KBM-7 (cell line): ENCODE data around the gene CDH5.
A peak's percentile ranks its signal among the peaks of the same experiment; 100 is the strongest.

Experiments used
- DNase-seq: peaks from one replicate; pipeline ENCODE4 v3.0.0-alpha.2; 2015
- in situ Hi-C: fragments of 300-500 bp; cut with MboI; formaldehyde crosslinking; loops from 2 replicates; pipeline ENCODE4 v1.14.3; 2020; ENCODE audit warnings: low sequenced_read_pairs, low pct_unique_long_range_greater_than_20kb, mixed read lengths

The CDH5 gene

DNA sequence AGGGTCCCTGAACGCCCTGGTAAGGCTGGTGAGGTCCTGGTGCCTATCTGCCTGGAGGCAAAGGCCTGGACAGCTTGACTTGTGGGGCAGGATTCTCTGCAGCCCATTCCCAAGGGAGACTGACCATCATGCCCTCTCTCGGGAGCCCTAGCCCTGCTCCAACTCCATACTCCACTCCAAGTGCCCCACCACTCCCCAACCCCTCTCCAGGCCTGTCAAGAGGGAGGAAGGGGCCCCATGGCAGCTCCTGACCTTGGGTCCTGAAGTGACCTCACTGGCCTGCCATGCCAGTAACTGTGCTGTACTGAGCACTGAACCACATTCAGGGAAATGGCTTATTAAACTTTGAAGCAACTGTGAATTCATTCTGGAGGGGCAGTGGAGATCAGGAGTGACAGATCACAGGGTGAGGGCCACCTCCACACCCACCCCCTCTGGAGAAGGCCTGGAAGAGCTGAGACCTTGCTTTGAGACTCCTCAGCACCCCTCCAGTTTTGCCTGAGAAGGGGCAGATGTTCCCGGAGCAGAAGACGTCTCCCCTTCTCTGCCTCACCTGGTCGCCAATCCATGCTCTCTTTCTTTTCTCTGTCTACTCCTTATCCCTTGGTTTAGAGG is 37.1 kb downstream of the CDH5 start:
- no peak for DNase-seq
- in situ Hi-C loops: loop anchor here (25.0 kb wide), 2 partner anchors 184 to 459 kb away; partner anchors contain the start of gene CMTM2

DNA sequence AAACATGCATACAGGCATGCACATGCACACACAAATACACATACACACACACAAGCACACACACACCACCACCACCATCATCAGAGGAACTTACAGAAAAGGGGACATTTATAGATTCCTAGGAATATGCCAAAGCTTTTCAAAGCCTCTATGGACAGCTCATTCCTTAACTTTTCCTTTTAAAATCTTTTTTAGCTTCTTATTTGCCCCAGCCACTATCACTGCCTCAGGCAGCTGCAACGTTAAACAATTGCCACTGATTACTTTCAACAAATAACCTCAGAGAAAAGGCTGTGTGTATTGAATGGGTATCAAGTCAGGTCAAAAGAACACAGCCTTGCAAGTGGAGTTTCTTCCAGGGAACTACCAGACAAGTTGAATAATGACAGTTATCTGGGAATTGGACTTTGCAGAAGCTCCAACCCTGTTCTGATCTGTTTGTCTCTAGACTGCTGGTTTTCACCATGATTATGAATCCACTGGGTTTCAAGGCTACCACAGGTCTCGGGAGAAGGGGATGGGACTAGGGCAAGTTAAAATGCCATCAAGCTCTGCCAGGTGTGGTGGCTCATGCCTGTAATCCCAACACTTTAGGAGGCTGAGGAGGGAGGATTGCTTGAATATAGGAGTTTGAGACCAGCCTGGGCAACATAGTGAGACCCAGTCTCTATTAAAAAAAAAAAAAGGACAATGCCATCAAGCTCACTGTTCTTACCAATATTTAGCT is 38.7 kb downstream of the CDH5 start:
- no peak for DNase-seq
- in situ Hi-C loops: loop anchor here (25.0 kb wide), 2 partner anchors 182 to 457 kb away; partner anchors contain the start of gene CMTM2

DNA sequence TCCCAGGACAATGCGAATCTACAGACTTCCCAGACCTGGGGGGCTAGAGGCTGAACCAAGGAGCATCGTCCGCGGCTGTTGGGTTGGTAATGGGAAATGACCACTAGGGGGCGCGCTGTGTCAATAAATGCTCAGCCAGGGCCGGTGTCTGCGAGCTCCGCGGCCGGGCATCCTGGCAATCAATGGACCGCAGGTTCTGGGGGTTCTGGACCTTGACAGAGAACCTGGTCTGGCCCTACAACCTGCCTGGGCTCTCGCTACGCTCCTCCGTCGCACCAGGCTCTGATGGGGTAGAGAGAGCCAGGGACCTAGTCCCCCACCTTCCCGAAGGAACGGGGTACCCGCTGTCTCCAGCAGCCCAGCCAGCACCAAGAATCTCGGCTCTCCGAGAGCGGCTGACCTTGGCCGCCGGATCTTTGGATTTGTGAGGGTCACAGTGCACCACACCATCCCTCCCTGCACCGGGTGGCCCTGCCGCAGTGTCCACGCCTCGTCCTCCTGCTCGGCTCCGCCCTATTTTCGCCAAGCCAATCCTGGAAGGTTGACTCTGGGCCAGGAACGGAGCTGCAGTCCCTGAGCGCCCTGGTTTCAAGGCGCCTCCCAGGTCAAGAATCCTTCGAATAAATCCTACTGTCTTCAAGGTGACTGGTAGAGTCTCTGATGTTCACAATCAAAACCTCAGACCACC is 40.2 kb downstream of the CDH5 start:
- DNase-seq: peak; percentile 81
- in situ Hi-C loops: loop anchor here (25.0 kb wide), 2 partner anchors 181 to 456 kb away; partner anchors contain the start of gene CMTM2

DNA sequence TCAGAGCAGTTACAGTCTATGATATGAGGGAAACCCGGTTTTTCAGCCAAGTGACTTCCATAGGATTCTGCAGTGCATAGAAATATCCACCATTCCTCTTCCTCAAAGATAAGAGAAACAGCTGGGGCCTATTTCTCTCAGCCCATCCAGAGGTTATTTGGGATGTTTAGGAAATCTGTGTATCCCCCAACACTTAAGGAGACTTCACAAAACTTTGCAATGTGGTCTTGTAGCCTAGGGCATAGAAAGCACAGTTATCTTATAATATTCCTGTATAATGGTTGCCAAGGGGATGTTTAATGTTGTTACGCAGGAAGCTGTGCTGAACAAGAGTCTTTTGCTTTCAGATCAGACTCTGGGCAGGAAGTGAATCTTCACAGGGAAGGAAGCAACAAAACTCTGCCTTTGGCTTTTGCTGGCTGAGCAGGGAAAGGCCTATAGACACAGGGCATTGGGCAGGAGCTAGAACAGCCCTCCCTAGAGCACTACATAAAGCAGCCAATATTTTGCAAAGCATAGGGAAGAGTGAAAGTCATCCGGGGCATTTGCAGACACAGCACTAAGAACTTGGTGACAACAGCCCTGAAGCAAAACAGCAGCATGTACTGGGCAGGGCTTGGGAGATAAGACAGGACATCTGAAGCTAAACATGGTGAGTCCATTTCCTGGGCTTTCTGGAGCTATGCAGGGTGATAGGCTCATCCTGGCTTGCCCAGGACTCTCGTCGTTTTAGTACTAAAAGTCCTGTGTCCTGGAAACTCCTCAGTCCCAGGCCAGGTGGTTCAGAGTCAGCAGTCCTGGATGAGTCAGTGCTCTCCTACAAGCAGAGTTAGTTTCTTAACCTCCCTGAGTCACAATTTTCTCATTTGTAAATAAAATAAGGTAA is 41.9 kb downstream of the CDH5 start:
- DNase-seq: peak; percentile 54
- in situ Hi-C loops: loop anchor here (25.0 kb wide), 2 partner anchors 179 to 454 kb away; partner anchors contain the start of gene CMTM2

DNA sequence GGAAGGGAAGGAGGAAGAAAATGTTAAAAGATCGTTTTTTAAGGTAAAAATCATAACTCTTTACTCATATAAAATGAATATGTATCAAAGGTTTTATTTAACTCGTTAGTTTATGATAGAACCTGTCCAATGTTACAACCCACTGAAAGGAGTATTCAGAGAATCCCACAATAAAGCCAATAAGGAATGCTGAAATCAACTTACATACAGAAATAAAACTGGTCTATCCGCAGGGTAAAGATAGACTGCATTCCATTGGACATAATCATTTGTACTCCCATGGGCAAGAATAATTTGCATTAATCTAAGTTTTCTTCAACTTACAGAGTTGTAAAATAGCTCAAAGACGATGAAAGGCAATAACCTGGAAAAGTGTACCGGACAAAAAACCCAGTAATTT is 42.7 kb downstream of the CDH5 start:
- no peak for DNase-seq
- in situ Hi-C loops: loop anchor here (25.0 kb wide), 2 partner anchors 178 to 453 kb away; partner anchors contain the start of gene CMTM2

DNA sequence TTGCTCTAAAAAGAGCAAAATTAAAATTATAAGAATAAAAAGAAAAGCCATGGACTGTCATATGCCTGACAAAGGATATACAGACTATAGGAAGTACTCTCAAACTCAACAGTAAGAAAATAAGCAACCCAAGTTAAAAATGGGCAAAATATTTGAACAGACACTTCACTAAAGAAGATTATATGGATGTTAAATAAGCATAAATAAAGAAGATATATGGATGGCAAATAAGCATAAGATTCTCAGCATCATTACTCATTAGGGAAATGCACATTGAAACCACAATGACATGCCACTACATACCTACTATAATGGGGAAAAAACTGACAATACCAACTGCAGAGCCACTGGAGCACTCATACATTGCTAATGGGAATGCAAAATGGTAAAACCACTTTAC is 45.7 kb downstream of the CDH5 start:
- no peak for DNase-seq
- in situ Hi-C loops: loop anchor here (25.0 kb wide), 2 partner anchors 175 to 450 kb away; partner anchors contain the start of gene CMTM2

DNA sequence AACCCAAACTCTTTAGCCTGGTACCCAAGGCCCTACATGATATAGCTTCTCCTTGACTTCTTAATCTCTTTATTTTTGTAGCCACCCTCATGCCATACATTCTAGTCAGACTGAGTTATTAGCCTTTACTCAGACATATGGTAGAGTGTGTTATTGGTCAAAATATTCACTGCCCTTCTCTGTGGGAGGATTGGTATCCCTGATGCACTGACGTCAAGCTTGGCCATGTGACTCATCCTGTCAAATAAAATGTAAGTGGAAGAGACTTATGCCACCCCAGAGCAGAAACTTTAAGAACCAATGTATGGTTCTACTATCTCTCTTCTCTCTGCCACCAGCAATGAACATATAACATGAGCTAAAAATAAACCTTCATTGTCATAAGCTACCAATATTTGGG is 48.4 kb downstream of the CDH5 start:
- in situ Hi-C loops: loop anchor here (25.0 kb wide), 2 partner anchors 172 to 447 kb away; partner anchors contain the start of gene CMTM2
- no peak for DNase-seq

DNA sequence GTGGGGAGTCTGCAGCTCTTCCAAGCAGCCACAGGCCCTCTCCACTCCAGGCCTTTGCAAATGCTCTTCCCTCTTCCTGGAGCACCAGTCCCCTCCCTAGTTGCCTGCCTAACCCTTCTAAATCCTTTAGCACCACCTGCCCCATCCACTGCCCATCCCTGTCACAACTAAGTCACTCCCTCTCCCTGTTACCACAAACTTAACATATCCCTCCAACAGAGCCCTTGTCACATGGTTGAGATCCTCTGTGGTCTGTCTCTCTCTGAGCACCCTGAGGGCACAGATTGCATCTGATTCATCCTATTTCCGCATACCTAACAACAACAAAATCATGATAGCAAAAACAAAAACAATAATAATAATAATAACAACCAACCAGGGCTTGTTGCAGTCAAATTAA is 49.6 kb downstream of the CDH5 start:
- in situ Hi-C loops: loop anchor here (25.0 kb wide), 2 partner anchors 171 to 446 kb away; partner anchors contain the start of gene CMTM2
- DNase-seq: no peak

DNA sequence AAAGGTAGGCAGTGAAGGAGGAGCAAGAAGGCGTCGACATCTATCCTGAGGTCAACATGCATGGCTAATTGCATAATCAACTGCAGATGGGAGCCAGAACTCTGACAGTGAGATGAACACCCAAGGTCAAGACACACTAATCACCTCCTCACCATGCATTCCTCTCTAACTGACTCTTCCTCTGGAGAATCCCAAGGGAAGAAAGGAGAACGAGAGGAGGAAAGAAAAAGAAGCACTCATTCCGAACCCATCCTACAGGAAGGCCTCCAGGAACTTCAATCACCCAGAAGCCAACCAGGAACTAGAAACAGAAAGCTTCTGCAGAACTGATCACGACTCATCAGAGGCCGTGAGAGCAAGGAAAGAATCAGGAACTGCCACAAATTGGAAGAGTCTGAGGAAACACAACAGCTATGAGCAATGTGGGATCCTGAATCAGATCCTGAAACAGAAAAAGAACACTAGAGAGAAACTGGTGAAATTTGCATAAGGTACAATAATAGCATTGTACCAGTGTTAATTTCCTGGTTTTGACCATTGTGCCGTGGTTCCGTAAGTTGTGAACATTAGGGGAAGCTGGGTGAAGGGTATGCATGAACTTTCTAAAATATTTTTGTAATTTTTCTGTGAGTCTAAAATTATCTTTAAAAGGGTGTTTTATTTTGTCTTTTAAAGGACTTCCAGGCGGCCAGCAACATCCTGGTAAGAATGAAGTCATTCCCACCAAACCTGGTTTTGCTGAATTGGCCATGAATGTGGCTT is 50.6 kb downstream of the CDH5 start:
- in situ Hi-C loops: loop anchor here (25.0 kb wide), 2 partner anchors 170 to 445 kb away; partner anchors contain the start of gene CMTM2
- no peak for DNase-seq

DNA sequence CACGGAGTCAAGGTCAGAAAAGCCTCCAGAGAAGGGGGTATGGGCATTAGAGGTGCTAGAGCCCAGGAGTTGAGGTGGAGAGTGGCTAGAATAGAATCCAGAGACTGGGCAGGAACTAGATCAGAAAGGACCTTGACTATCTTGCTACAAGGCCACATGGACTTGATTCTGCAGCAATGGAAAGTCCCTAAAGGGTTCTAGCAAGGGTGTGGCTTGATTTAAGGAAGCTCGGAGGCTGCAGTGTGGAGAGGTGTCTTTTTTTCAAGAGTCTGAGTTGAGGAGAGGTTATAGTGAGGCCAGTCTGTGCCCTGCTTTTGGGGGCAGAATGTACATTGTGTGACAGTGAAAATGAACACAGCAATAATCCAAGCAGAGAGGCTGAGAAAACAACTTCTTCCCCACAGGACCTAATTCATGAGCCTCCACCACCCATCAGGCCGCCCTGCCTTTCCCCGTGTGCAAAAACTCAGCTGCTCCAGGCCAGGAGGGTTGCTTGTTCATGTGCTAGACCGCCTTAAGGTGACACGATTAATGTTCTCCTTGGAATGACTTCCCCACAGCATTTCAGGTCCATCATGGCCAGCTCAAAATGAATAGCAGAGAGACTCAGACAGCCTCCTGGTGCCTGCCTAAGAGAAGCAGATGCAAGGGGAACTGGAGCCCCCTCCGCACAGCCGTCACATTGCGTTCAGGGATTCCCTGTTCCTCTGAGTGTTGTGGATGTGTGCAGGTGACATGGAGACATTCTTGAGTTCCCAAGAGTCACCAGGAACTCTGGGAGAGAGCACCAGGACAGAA is 51.9 kb downstream of the CDH5 start:
- no peak for DNase-seq
- in situ Hi-C loops: loop anchor here (25.0 kb wide), 2 partner anchors 169 to 444 kb away; partner anchors contain the start of gene CMTM2

DNA sequence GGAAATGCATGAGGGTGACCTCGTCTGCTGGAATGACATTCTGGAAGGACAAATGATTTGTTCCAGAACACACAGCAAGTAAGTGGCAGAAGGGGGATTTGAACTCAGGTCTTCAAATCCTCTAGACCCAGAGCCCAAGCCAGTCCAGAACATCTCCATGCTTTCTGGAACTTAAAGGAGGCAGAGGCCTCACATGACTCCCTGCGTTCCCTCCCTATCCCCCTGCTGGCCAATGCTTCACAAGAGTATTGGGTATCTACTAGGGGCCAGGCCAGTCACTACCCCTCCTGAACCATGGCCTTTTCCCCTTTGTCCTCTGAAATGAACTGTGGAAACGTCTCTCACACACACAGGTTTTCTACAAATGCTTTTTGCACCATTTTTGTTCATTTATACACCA is 53.0 kb downstream of the CDH5 start:
- in situ Hi-C loops: loop anchor here (25.0 kb wide), 2 partner anchors 168 to 443 kb away; partner anchors contain the start of gene CMTM2
- DNase-seq: no peak

DNA sequence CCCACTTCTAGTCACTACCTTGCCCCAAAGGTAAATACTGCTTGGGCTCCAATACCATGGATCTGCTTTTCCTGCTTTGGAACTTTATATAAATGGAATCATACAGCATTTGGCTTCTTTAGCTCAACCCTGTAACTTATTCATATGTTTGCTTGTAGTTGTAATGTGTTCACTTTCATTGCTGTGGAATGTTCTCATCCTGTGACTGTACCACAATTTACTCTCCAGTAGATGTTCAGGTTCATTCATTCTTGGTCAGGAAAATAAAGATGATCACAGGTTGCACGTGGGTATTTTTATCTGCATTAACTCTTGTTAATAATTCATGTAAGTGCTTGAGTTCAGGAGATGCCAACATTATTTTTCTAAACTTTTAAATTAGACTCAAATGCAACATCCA is 53.9 kb downstream of the CDH5 start:
- in situ Hi-C loops: loop anchor here (25.0 kb wide), 2 partner anchors 167 to 442 kb away; partner anchors contain the start of gene CMTM2
- no peak for DNase-seq

DNA sequence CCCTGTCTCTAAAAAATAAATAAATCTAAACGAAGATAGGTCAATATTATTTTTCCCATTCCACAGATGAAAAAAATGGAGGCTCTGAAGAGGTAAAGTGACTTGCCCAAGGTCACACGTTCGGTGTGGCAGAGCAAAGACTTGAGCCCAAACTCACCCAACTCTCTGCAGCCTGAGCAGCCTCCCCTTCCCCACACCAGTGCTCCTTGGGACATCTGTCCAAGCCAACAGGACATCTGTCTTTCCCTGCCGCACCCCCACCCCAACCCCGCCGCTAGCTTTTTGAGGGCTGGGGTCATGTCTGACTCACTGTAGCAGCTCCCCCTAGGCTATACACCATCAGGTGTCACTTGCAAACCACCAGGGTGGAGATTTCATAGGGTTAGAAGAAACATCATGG is 55.4 kb downstream of the CDH5 start:
- no peak for DNase-seq
- in situ Hi-C loops: loop anchor here (25.0 kb wide), 2 partner anchors 165 to 440 kb away; partner anchors contain the start of gene CMTM2

DNA sequence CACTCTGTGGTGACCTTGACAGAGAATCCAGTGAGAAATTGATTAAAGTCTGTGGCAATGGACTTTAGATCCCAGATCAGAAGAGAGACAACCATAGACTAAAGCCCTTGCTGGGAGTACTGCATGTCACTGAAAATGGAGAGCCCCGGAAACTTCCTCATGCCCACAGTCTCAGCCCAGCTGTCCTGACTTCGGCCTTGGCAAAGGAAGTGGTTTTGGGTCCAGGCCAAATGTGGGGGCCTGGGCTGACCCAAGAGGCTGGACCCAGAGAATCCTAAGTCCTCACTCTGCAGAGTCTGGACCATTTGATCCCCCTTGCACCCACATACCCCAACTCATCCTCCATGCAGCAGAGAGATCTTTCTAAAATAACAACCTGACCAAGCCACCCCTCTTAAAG is 55.9 kb downstream of the CDH5 start:
- DNase-seq: no peak
- in situ Hi-C loops: loop anchor here (25.0 kb wide), 2 partner anchors 165 to 440 kb away; partner anchors contain the start of gene CMTM2

DNA sequence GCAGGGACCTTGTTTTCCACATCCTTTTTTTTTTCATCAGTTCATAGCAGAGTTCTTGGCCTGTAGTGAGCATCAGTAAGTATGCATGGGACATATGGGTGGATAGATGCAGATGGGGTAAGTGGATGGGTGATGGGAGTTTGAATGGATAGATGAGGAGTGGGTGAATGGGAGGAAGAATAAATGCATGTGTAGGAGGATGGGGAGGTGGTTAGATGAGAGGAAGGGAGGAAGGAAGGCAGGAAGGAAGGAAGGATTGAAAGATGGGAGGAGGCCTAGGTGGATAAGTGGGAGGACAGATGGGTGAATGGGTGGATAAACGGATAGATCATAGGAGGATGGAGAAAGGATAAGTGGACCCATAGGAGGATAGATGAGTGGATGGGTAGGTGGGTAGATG is 56.7 kb downstream of the CDH5 start:
- in situ Hi-C loops: loop anchor here (25.0 kb wide), 2 partner anchors 164 to 439 kb away; partner anchors contain the start of gene CMTM2
- no peak for DNase-seq

DNA sequence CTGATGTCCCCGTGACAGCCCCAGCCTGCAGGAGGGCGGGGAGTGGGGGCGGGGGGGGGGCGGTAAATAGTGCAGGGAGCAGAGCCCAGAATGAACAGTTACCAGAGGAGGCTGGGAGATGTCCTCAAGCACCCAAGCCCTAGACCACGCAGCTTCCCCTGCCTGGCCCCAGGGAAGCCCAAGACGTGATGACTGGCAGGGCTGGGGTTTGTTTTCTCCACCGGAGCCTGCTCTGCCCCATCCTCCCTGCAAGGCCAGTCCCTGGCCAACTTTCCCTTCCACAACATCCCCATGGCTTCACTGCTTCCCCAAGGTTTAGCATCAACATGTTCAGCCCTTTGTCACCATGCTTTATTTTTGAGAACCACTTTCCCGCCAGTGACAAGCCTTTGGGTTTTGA is 59.2 kb downstream of the CDH5 start:
- no peak for DNase-seq
- in situ Hi-C loops: no loop called here
